ENCODE data around the gene ZNG1A.
"Not testable (repeated sequence)": the region's sequence is repeated elsewhere in the genome, so short reads cannot be mapped to it uniquely, and the experiment has no call there.

The ZNG1A gene

DNA sequence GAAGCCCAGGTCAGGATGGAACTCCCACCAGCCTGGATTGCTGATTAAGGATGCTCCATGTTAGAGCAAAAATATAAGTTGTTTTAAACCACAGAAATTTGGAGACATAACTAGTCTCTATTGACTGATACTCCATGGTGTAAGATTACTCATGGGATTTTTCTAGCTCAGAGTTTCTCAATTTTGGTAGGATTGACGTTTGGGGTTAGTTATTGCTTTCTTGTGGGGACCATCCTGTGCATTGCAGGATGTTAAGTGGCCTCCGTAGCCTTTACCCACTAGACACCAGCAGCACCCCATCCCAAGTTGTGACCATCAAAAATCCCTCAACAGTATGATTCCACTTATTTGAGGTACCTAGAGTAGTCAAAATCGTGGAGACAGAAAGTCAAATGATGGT is 80.1 kb downstream of the ZNG1A start:
- DNase-seq (ENCODE audit: low read depth) = not testable (repeated sequence)

GRCh38 chr9:94992-95391 is 83.9 kb downstream of the ZNG1A start:
- DNase-seq (ENCODE audit: low read depth) = not testable (repeated sequence)

DNA sequence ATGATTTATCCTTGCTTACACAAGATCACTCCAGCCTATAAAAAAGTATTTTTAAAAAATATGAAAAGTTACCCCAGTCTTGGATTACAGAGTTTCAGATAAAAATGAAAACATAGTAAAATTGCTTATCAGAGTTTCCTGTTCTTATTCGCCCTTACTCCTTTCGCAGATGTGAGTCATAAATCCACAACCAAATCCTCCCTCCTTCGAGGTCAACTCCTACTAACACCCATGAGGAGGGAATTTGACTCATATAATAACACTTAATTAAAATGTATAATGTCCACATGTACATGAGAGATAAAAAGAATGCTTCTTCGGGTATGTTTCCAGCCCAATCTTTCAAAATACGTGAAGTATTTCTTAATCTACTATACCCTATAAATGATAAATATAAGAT is 84.5 kb downstream of the ZNG1A start:
- DNase-seq (ENCODE audit: low read depth) = not testable (repeated sequence)

- DNase-seq (ENCODE audit: low read depth) = not testable (repeated sequence)
Observed at GRCh38 chr9:93909-94308, 84.9 kb downstream of the ZNG1A start.

DNA sequence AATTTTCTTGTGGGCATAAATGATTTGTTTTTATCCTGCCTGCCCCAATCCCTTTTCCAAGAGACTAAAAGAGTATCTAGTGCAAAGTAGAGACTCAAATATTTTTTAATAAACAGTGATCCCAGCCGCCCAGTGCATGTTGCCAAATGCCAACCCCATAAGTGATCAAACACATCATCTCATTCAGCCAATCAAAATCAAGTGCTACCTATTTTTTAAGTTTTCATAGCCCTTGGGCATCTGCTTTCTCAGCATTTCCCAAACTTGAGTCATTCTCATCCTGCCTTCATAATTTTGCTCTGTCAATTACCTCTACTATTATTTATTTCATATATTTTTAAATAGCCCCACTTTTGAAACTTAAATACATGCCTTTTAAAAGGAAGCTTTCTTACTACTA is 88.0 kb downstream of the ZNG1A start:
- DNase-seq (ENCODE audit: low read depth) = not testable (repeated sequence)

DNA sequence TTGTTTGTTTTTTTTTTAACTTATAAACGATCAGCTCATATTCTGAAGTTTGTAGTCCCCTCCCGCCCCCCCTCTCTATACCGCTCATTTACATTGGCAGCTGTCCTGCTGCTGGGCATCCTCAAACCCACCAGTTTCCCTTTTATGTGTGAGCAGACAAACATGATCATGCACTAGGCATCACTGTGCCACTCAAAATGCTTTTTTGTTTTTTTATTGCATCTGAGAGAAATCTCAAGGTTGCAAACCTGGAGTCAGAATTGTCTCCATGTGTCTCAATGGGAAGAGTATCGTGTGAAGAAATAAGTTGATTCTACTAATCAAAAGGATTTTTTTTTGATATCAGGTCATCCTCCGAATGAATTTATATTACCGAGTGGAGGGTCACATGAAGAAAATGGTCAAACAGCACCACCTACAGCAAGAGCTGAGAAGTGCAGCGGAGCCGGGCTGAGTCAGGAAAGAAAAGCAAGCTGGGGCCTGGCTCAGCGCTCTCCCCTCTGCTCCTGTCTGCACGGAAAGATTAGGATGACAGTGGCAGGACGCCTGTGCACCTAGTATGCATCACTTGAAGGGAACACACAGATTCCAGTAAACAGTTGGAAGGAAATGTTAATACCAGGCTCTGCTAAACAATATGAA is 90.3 kb downstream of the ZNG1A start:
- not testable (repeated sequence) for DNase-seq (ENCODE audit: low read depth)

- not testable (repeated sequence) for DNase-seq (ENCODE audit: low read depth)
Observed at GRCh38 chr9:87860-88259, 91.0 kb downstream of the ZNG1A start.

DNA sequence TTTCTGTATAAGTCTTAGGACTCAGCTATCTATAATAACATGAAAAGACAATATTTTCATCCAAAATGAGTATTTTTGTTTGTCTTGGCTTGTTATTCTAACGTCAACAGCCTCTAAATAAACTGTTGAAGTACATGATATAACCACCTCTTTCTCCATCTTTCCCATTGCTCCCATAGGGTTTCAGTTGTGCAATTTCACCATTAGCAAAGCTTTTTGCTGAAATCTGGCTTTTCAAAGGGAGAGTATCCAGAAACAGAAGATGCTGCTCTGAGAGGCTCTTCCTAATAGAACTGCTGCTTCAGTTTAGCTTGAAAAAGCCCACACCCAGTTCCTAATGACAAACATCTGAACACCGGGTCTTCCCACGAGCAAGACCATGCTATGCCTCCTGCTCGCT is 91.8 kb downstream of the ZNG1A start:
- DNase-seq (ENCODE audit: low read depth) = not testable (repeated sequence)

- not testable (repeated sequence) for DNase-seq (ENCODE audit: low read depth)
Observed at GRCh38 chr9:86697-87096, 92.2 kb downstream of the ZNG1A start.

DNA sequence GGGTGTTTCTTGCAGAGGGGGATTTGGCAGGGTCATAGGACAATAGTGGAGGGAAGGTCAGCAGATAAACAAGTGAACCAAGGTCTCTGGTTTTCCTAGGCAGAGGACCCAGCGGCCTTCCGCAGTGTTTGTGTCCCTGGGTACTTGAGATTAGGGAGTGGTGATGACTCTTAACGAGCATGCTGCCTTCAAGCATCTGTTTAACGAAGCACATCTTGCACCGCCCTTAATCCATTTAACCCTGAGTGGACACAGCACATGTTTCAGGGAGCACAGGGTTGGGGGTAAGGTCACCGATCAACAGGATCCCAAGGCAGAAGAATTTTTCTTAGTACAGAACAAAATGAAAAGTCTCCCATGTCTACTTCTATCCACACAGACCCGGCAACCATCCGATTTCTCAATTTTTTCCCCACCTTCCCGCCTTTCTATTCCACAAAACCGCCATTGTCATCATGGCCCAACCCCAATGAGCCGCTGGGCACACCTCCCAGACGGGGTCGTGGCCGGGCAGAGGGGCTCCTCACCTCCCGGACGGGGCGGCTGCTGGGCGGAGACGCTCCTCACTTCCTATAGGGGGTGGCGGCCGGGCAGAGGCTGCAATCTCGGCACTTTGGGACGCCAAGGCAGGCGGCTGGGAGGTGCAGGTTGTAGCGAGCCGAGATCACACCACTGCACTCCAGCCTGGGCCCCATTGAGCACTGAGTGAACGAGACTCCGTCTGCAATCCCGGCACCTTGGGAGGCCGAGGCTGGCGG is 95.7 kb downstream of the ZNG1A start:
- not testable (repeated sequence) for DNase-seq (ENCODE audit: low read depth)

GRCh38 chr9:78333-78732 is 100.5 kb downstream of the ZNG1A start:
- not testable (repeated sequence) for DNase-seq (ENCODE audit: low read depth)

- not testable (repeated sequence) for DNase-seq (ENCODE audit: low read depth)
Observed at GRCh38 chr9:76389-76788, 102.5 kb downstream of the ZNG1A start.

- not testable (repeated sequence) for DNase-seq (ENCODE audit: low read depth)
Observed at GRCh38 chr9:73900-74525, 104.8 kb downstream of the ZNG1A start.

- not testable (repeated sequence) for DNase-seq (ENCODE audit: low read depth)
Observed at GRCh38 chr9:73076-73899, 105.6 kb downstream of the ZNG1A start.

Measured in HS-5 (cell line).